Loucy (cell line): Measurements from ENCODE around the gene UBE3C.

ENCODE experiments used
- CTCF ChIP-seq: fragments of 200-600 bp; sonication (generic); conservative IDR thresholded peaks from 2 replicates; pipeline ENCODE4 v1.5.1; 2014; ENCODE audit warnings: mild to moderate bottlenecking, antibody characterized with exemption, low read length
- EZH2phosphoT487 ChIP-seq: fragments of 200-600 bp; IDR thresholded peaks from 2 replicates; pipeline ENCODE4 v1.6.1; 2018; ENCODE audit warnings: antibody characterized with exemption, mild to moderate bottlenecking, moderate library complexity, borderline replicate concordance

GRCh38 chr7:157299613-157300368 is 161.1 kb downstream of the UBE3C start:
- no peak for TF ChIP-seq CTCF
- TF ChIP-seq EZH2phosphoT487 = no peak
